Right lobe of liver (tissue), 6 donors: ENCODE data around the gene PPP4R3A. TPM values are rescaled to one million over a fixed set of nuclear protein-coding genes. Genes with fewer than 3 reads are reported as not detected.

Experiments used
- ATAC-seq, 4 donors: fragments of 200-7000 bp; cut with Tn5 transposase; one replicate each; pipeline ENCODE4 v1.9.1; 2020; ENCODE audit warnings: mild to moderate bottlenecking in 4 of 4, moderate library complexity in 4 of 4
- DNase-seq, 3 donors: peaks; one replicate each; pipeline ENCODE4 v3.0.0-alpha.2; 2020
- H3K27ac ChIP-seq, 3 donors: fragments of 200-600 bp; one replicate each; pipeline ENCODE4 v1.8.0; 2022
- H3K27me3 ChIP-seq, 2 donors: fragments of 200-600 bp; one replicate each; pipeline ENCODE4 v1.8.0; 2022
- H3K36me3 ChIP-seq, 4 donors: fragments of 200-600 bp; sonication (generic) in 1 of 4; one replicate each; pipeline versions ENCODE4 v1.5.1 to v1.8.0; 2017 to 2022; ENCODE audit warnings: control low read depth in 1 of 4
- H3K4me1 ChIP-seq, 4 donors: fragments of 200-600 bp; sonication (generic) in 1 of 4; one replicate each; pipeline versions ENCODE4 v1.5.1 to v1.8.0; 2017 to 2022; ENCODE audit warnings: control low read depth in 1 of 4
- H3K4me3 ChIP-seq, 3 donors: fragments of 200-600 bp; one replicate each; pipeline ENCODE4 v1.8.0; 2022
- H3K9me3 ChIP-seq, 4 donors: fragments of 200-600 bp; sonication (generic) in 1 of 4; one replicate each; pipeline versions ENCODE4 v1.5.1 to v1.8.0; 2017 to 2022; ENCODE audit warnings: control low read depth in 1 of 4
- POLR2A ChIP-seq: fragments of 450-650 bp; IDR thresholded peaks from one replicate; pipeline ENCODE4 v1.6.1; 2017; ENCODE audit warnings: antibody characterized with exemption, mild to moderate bottlenecking
- WGBS: methylation state at CpG from one replicate; pipeline ENCODE4 v1.1.6; 2018; ENCODE audit warnings: low coverage, low lambda C conversion rate; ENCODE audit not compliant: insufficient coverage; ENCODE audit errors: missing lambda C conversion rate; 5-methylcytosine and 5-hydroxymethylcytosine counted together
- intact Hi-C, 2 donors: fragments of 100-400 bp; cut with DNase I; formaldehyde crosslinking; loops; one replicate each; pipeline versions ENCODE4 v1.11.2 to v1.14.1; 2022
- long read RNA-seq: library from polyadenylated mRNA; unstranded; transcript quantifications from one replicate; pipeline ENCODE4 v2.0.0, GENCODE V29; 2019
- total RNA-seq, 6 experiments: library from RNA; depleted of rRNA in 2 of 6; stranded (reverse); fragments of >200 nt in 2 of 6; fragmentation: NEBNext Ultra II Directional in 3 of 6; extraction: Animal tissue kit (Norgen Biotek cat#: 25700) in 3 of 6; gene quantifications; one replicate each; pipeline versions ENCODE4 v1.1.0 to v1.2.4, GENCODE V29; 2016 to 2023
- TF ChIP-seq, protein P1 (sequence below), 4 donors: fragments of 200-600 bp in 3 of 4; fragments of 450-650 bp in 1 of 4; IDR thresholded peaks; one replicate each; pipeline versions ENCODE4 v1.5.1 to v1.8.0; 2016 to 2022; ENCODE audit warnings: antibody characterized with exemption in 4 of 4, mild to moderate bottlenecking in 2 of 4
- donor health status: DM: no; HTN: yes; CAD: no.
- donor health status: DM: no; HTN: no; CAD: no.
- donor health status: DM: no; HTN: no; CAD: no.
- donor health status: DM: no; HTN: yes; CAD: no.
- donor health status: DM: no; HTN: yes; CAD: no.

Gene PPP4R3A
- 10 to 100 TPM; 30.5 to 45.9 (median 39.6) TPM for total RNA-seq
- long read RNA-seq, partial matches to known transcripts: 0 of 1 reads
- long read RNA-seq, other reads (novel, unspliced or antisense): 1 of 1 reads

DNA sequence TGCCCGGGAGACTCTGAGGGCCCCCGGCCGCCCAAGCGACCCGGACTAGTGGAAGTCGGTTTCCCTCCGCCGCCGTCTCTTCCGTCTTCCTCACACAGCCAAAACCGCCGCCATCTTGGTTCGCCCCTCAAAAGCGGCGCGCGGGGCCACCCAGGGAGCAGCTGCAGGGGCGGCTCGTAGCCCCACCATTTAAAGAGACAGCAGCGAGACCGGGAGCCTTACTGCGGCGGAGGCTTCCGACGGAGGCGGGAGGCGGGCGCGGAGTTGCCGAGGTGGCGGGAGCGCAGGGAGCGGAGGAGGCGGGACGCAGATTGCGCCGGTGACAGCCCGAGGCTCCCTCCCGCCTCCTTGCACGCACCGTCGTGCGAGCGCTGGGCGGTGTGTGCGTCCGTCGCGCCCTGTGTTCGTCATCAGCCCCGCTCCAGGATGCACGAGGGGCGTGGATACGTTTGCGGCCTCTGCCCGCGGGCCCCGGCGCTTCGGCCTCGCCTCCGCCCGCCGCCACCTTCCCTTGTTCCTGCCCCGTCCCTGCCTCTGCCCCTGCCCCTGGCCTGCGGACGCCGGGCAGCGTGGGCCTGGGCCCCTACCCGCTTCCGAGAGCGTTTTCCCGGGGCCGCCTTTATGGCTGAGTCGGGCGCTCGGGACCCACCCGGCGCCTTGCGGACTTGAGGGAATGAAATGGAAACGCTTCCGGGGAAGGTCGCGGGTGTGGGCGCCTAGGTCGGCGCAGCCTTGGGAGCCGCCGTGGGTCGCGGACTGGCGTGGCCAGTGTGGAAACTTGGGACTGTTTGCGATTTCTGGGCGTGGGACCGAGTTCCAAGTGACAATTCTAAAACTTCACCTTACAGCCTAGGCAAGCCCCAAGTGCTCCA, at the start of gene PPP4R3A:
TSS of gene PPP4R3A (minus strand) at position 140 of the 872 bp plus-strand sequence. CDS start 663 bp downstream, outside the sequence.
- no peaks in the 10 kb centered on the region for H3K27me3 ChIP-seq
- peaks cover 0 to 5% (median 0%) of the 10 kb centered on the region in 4 donors for H3K36me3 ChIP-seq
- DNase-seq (peak; percentile 96 to 98 (median 97)), ATAC-seq (peak; percentile 91 to 96 (median 92))
- peak within 1 kb of the TSS; percentile 90 to 96 (median 93) for H3K4me3 ChIP-seq
- 0% methylated on average over 3 of the region's 95 CpGs for WGBS
- H3K4me1 ChIP-seq: peaks cover 0 to 17% (median 7%) of the 10 kb centered on the region in 4 donors
- intact Hi-C loops: no loop called here
- H3K9me3 ChIP-seq: no peaks in the 10 kb centered on the region
- TF ChIP-seq, protein P1, sequence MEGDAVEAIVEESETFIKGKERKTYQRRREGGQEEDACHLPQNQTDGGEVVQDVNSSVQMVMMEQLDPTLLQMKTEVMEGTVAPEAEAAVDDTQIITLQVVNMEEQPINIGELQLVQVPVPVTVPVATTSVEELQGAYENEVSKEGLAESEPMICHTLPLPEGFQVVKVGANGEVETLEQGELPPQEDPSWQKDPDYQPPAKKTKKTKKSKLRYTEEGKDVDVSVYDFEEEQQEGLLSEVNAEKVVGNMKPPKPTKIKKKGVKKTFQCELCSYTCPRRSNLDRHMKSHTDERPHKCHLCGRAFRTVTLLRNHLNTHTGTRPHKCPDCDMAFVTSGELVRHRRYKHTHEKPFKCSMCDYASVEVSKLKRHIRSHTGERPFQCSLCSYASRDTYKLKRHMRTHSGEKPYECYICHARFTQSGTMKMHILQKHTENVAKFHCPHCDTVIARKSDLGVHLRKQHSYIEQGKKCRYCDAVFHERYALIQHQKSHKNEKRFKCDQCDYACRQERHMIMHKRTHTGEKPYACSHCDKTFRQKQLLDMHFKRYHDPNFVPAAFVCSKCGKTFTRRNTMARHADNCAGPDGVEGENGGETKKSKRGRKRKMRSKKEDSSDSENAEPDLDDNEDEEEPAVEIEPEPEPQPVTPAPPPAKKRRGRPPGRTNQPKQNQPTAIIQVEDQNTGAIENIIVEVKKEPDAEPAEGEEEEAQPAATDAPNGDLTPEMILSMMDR (IDR thresholded peaks at IDR 0.05): no peak
- TF ChIP-seq POLR2A: peak; percentile 93
- H3K27ac ChIP-seq: peak within 1 kb of the TSS; percentile 97 to 99 (median 98)

DNA sequence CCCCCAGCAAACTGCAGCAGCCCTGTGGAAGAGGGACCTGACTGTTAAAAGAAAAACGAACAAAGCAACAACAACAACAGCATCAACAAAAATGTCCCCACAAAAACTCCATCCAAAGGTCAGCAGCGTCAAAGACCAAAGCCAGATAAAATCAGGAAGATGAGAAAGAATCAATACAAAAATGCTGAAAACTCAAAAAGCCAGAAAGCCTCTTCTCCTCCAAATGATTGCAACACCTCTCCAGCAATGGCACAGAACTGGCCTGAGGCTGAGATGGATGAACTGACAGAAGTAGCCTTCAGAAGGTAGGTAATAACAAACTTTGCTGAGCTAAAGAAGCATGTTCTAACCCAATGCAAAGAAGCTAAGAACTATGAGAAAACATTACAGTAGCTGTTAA, 45.4 kb upstream of the PPP4R3A start:
- TF ChIP-seq POLR2A: no peak
- TF ChIP-seq, protein P1 (IDR thresholded peaks at IDR 0.05): no peak
- 19% methylated on average over 2 of the region's 2 CpGs for WGBS
- DNase-seq (no peak), ATAC-seq (peak; percentile 36 to 63 (median 60))
- H3K36me3 ChIP-seq: no peaks in the 10 kb centered on the region
- intact Hi-C loops: no loop called here
- peaks cover 0 to 12% (median 5%) of the 10 kb centered on the region in 4 donors for H3K4me1 ChIP-seq
- no peak overlapping the region for H3K4me3 ChIP-seq
- H3K27me3 ChIP-seq: no peaks in the 10 kb centered on the region
- H3K9me3 ChIP-seq: no peaks in the 10 kb centered on the region
- H3K27ac ChIP-seq: peak overlapping the region in 1 of 3 donors; percentile 62

DNA sequence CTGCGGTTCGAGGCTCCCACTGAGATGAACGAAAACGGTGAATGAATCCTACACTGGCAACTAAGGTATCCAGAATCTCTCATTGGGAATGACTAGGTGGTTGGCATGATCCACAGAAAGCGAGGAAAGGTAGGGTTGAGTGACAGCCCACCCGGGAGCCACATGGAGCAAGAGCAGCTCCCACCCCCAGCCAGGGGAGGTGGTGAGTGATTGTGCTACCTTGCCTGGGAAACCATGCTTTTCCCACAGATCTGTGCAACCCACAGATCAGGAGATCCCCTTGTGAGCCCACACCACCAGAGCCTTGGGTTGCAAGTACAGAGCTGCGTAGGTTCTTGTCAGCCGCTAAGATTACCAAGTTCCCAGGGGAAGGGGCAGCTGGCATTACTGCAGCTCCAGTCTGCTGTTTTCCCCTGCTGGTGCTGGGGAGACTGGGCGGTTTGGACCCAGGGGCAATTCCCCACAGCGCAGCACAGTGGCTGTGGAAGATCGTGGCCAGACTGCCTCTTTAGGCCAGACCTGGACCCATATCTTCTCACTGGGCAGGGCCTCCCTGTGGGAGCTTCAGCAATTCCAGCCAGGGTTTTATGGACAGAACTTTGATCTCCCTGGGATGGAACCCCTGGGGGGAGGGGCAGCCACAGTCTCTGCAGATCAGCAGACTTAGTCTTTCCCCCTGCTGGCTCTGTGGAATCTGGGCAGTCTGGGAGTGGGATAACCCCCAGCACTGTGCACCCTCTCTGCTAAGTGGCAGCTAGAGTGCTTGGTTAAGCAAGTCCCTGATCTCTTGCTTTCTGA, 44.6 kb upstream of the PPP4R3A start:
- Histone ChIP-seq H3K27ac (peak overlapping the region in 1 of 3 donors; percentile 62), H3K9me3 (no peaks in the 10 kb centered on the region), H3K4me3 (no peak overlapping the region), H3K36me3 (no peaks in the 10 kb centered on the region), H3K27me3 (no peaks in the 10 kb centered on the region), H3K4me1 (peaks cover 0 to 12% (median 5%) of the 10 kb centered on the region in 4 donors)
- intact Hi-C loops: no loop called here
- 92% methylated on average over 4 of the region's 11 CpGs for WGBS
- DNase-seq (peak; percentile 62 to 87 (median 85)), ATAC-seq (peak; percentile 95 to 98 (median 97))
- TF ChIP-seq, protein P1 (IDR thresholded peaks at IDR 0.05): no peak
- TF ChIP-seq POLR2A: no peak

DNA sequence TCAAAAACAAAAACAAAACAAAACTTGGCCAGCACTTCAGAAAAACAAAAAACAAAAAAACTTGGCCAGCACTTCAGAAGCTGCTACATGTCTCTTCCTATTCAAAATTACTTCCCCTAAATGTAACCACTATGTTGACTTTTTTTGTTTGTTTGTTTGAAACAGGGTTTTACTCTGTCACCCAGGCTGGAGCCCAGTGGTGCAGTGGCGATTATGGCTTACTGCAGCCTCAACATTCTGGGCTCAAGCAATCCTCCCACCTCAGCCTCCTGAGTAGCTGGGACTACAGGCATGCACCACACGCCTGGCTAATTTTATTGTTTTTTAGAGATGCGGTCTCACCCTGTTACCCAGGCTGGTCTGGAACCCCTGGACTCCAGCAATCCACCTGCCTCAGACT, 38.0 kb upstream of the PPP4R3A start:
- WGBS: 76% methylated on average over 2 of the region's 3 CpGs
- intact Hi-C loops: no loop called here
- TF ChIP-seq, protein P1 (IDR thresholded peaks at IDR 0.05): no peak
- no peak for TF ChIP-seq POLR2A
- no peak for ATAC-seq
- no peak overlapping the region for H3K27ac ChIP-seq
- H3K36me3 ChIP-seq: no peaks in the 10 kb centered on the region
- H3K9me3 ChIP-seq: no peaks in the 10 kb centered on the region
- H3K4me3 ChIP-seq: no peak overlapping the region
- no peaks in the 10 kb centered on the region for H3K27me3 ChIP-seq
- no peaks in the 10 kb centered on the region for H3K4me1 ChIP-seq
- DNase-seq: no peak
